Articular chondrocyte of knee joint (primary cell): ENCODE results near the gene SAXO2. TPM values are rescaled to one million over a fixed set of nuclear protein-coding genes. Genes with fewer than 3 reads are reported as not detected.

ENCODE experiments used
- total RNA-seq: library from RNA; depleted of rRNA; stranded (reverse); fragments of >200 nt; gene quantifications from 2 replicates; pipeline ENCODE4 v1.2.3, GENCODE V29; 2012

SAXO2 gene, protein sequence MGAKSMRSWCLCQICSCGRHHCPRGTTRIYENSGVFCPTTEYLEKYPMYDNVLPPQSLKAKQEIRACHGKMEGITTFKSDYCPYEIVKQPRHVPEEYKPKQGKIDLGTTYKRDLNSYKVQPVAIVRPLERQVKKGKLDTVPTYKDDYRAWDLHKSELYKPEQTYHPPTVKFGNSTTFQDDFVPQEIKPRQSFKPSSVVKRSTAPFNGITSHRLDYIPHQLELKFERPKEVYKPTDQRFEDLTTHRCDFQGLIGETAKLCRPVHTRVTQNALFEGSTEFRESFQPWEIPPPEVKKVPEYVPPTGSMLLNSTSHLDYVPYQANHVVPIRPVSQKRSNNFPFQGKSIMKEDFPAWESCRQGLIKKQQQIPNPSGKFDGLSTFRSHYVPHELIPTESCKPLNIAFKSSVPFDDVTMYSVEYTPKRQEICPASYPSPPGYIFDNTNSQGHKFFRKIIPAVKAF
- total RNA-seq, result 1.0 and 1.9 TPM in 2 replicates

DNA sequence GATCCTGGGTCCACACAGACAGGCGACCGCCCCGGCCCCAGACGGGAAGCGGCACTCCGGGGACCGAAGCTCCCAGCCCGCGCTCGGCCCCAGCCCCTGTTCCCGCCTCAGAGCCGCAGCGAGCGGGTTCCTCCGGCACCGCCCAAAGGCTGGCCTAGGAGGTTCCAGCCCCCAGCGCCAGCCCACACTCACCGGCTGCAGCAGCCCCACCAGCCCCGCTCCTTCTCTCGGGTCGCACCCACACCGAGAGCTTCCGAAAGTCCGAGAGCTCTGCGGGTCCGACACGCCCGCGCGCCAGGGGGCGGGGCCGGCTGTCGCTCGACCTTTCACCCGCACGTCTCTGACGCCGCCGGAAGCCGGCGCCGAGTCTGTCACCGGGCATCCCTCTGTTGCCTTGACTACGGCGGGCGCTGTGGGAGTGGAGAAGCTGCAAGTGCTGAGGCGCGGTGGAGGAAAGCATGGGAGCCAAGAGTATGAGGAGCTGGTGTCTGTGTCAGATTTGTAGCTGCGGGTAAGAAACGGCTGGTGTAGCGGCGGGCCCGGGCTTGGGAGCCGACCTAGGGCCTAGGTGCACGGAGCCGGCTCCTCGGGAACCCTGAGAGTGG is at the start of gene SAXO2, which contains the start of gene EFL1:
TSS of gene SAXO2 (plus strand) at position 397 of the 605 bp plus-strand sequence. CDS start at position 459, 62 bp downstream.
TSS of gene EFL1 (minus strand) at position 313 of the 605 bp plus-strand sequence. CDS start 956 bp downstream, outside the sequence.

Other genes starting within 250 kb of the SAXO2 start
- gene MEX3B, start 216.8 kb upstream of the SAXO2 start, total RNA-seq, result 1.3 and 3.1 TPM in 2 replicates
- gene EFL1, start 84 bp upstream of the SAXO2 start, total RNA-seq, result 38.2 and 42.4 TPM in 2 replicates
- 0.32 and 0.39 TPM in 2 replicates for gene GOLGA6L10, start 86.7 kb downstream of the SAXO2 start, total RNA-seq
- 1.1 and 1.4 TPM in 2 replicates for gene GOLGA6L9, start 167.0 kb downstream of the SAXO2 start, total RNA-seq